ENCODE measurements around the gene ST7. TPM values are rescaled to one million over a fixed set of nuclear protein-coding genes. Genes with fewer than 3 reads are reported as not detected.

The ST7 gene
- total and polyA plus RNA-seq, 2 donors from 2014 or later, result 21.5 to 29.8 TPM

- FAIRE-seq, result no peak
- H3K4me3 ChIP-seq (ENCODE audit: low read length in 3 of 3), result no peak overlapping the region
- intact Hi-C loops (cut with DNase I), result no loop called here
- DNase-seq, result no peak
- H3K4me1 ChIP-seq (ENCODE audit: control insufficient read depth in 2 of 3, insufficient read depth in 2 of 3, low read depth in 1 of 3, low read length in 3 of 3), result peaks cover 0 to 3% (median 0%) of the 10 kb centered on the region in 3 donors
- H3K27ac ChIP-seq (ENCODE audit: low read depth in 2 of 2, low read length in 2 of 2), result no peak overlapping the region
- H3K9ac ChIP-seq (ENCODE audit: low read length in 3 of 3), result no peak overlapping the region
- H3K27me3 ChIP-seq (ENCODE audit: control insufficient read depth, insufficient read depth, low read length), result no peaks in the 10 kb centered on the region
- TF ChIP-seq, protein P1, sequence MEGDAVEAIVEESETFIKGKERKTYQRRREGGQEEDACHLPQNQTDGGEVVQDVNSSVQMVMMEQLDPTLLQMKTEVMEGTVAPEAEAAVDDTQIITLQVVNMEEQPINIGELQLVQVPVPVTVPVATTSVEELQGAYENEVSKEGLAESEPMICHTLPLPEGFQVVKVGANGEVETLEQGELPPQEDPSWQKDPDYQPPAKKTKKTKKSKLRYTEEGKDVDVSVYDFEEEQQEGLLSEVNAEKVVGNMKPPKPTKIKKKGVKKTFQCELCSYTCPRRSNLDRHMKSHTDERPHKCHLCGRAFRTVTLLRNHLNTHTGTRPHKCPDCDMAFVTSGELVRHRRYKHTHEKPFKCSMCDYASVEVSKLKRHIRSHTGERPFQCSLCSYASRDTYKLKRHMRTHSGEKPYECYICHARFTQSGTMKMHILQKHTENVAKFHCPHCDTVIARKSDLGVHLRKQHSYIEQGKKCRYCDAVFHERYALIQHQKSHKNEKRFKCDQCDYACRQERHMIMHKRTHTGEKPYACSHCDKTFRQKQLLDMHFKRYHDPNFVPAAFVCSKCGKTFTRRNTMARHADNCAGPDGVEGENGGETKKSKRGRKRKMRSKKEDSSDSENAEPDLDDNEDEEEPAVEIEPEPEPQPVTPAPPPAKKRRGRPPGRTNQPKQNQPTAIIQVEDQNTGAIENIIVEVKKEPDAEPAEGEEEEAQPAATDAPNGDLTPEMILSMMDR (IDR thresholded peaks at IDR 0.05; ENCODE audit: borderline replicate concordance, extremely low read depth, insufficient read depth), result no peak
- H3K36me3 ChIP-seq (ENCODE audit: control insufficient read depth in 2 of 3, insufficient read depth in 3 of 3, low read length in 3 of 3), result no peaks in the 10 kb centered on the region
- H3K9me3 ChIP-seq (ENCODE audit: control insufficient read depth in 2 of 3, insufficient read depth in 1 of 3, low read length in 3 of 3), result no peaks in the 10 kb centered on the region
These were observed 59.0 kb downstream of the ST7 start for GRCh38 chr7:117012284-117012683.

DNA sequence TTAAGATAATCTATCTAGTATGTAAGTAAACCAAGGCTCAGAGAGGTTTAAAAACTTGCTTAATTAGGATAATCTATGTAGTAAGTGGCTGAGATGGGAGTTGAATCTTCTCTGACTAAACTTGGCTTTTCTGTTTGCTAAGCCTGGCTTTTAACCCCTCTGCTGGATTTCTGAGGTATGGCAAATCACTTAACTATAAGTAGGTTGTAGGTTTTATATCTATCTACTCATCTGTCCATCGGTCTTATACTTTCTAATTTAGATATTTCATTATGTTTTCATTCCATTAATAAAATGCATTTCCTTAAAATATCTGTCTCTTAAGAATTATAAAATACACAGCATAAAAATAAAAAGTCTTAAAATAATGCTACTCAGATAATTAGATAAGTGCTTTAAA, 59.4 kb downstream of the ST7 start:
- intact Hi-C loops (cut with DNase I), result no loop called here
- Histone ChIP-seq H3K27ac (ENCODE audit: low read depth in 2 of 2, low read length in 2 of 2) (no peak overlapping the region), H3K27me3 (ENCODE audit: control insufficient read depth, insufficient read depth, low read length) (no peaks in the 10 kb centered on the region), H3K4me1 (ENCODE audit: control insufficient read depth in 2 of 3, insufficient read depth in 2 of 3, low read depth in 1 of 3, low read length in 3 of 3) (peaks cover 0 to 3% (median 0%) of the 10 kb centered on the region in 3 donors), H3K9ac (ENCODE audit: low read length in 3 of 3) (no peak overlapping the region), H3K4me3 (ENCODE audit: low read length in 3 of 3) (no peak overlapping the region), H3K36me3 (ENCODE audit: control insufficient read depth in 2 of 3, insufficient read depth in 3 of 3, low read length in 3 of 3) (no peaks in the 10 kb centered on the region), H3K9me3 (ENCODE audit: control insufficient read depth in 2 of 3, insufficient read depth in 1 of 3, low read length in 3 of 3) (no peaks in the 10 kb centered on the region)
- TF ChIP-seq, protein P1 (IDR thresholded peaks at IDR 0.05; ENCODE audit: borderline replicate concordance, extremely low read depth, insufficient read depth), result no peak
- DNase-seq (peak in 2 of 5 donors; percentile 23 to 40), FAIRE-seq (peak; percentile 38)

- peaks cover 0 to 3% (median 0%) of the 10 kb centered on the region in 3 donors for H3K4me1 ChIP-seq (ENCODE audit: control insufficient read depth in 2 of 3, insufficient read depth in 2 of 3, low read depth in 1 of 3, low read length in 3 of 3)
- DNase-seq, result no peak
- H3K9ac ChIP-seq (ENCODE audit: low read length in 3 of 3), result no peak overlapping the region
- H3K9me3 ChIP-seq (ENCODE audit: control insufficient read depth in 2 of 3, insufficient read depth in 1 of 3, low read length in 3 of 3), result no peaks in the 10 kb centered on the region
- no peaks in the 10 kb centered on the region for H3K36me3 ChIP-seq (ENCODE audit: control insufficient read depth in 2 of 3, insufficient read depth in 3 of 3, low read length in 3 of 3)
- no peak overlapping the region for H3K4me3 ChIP-seq (ENCODE audit: low read length in 3 of 3)
- H3K27me3 ChIP-seq (ENCODE audit: control insufficient read depth, insufficient read depth, low read length), result no peaks in the 10 kb centered on the region
- TF ChIP-seq, protein P1 (IDR thresholded peaks at IDR 0.05; ENCODE audit: borderline replicate concordance, extremely low read depth, insufficient read depth), result no peak
- no peak for FAIRE-seq
- intact Hi-C loops (cut with DNase I), result no loop called here
- no peak overlapping the region for H3K27ac ChIP-seq (ENCODE audit: low read depth in 2 of 2, low read length in 2 of 2)
These were observed 60.9 kb downstream of the ST7 start for GRCh38 chr7:117014099-117014656.

Data from kidney (tissue), 14 donors.